T-helper 1 cell (primary cell): ENCODE results near the gene CRYBG2.
A peak's percentile ranks its signal among the peaks of the same experiment; 100 is the strongest.
"Not testable (repeated sequence)": the region's sequence is repeated elsewhere in the genome, so short reads cannot be mapped to it uniquely, and the experiment has no call there.

Experiments used
- DNase-seq, 5 donors: peaks; one replicate each; pipeline ENCODE4 v3.0.0-alpha.2; 2012 to 2020
- total RNA-seq, 4 donors: gene quantifications; one replicate each; lab custom pipeline; 2026; lab: John Stamatoyannopoulos, UW

Gene CRYBG2, protein sequence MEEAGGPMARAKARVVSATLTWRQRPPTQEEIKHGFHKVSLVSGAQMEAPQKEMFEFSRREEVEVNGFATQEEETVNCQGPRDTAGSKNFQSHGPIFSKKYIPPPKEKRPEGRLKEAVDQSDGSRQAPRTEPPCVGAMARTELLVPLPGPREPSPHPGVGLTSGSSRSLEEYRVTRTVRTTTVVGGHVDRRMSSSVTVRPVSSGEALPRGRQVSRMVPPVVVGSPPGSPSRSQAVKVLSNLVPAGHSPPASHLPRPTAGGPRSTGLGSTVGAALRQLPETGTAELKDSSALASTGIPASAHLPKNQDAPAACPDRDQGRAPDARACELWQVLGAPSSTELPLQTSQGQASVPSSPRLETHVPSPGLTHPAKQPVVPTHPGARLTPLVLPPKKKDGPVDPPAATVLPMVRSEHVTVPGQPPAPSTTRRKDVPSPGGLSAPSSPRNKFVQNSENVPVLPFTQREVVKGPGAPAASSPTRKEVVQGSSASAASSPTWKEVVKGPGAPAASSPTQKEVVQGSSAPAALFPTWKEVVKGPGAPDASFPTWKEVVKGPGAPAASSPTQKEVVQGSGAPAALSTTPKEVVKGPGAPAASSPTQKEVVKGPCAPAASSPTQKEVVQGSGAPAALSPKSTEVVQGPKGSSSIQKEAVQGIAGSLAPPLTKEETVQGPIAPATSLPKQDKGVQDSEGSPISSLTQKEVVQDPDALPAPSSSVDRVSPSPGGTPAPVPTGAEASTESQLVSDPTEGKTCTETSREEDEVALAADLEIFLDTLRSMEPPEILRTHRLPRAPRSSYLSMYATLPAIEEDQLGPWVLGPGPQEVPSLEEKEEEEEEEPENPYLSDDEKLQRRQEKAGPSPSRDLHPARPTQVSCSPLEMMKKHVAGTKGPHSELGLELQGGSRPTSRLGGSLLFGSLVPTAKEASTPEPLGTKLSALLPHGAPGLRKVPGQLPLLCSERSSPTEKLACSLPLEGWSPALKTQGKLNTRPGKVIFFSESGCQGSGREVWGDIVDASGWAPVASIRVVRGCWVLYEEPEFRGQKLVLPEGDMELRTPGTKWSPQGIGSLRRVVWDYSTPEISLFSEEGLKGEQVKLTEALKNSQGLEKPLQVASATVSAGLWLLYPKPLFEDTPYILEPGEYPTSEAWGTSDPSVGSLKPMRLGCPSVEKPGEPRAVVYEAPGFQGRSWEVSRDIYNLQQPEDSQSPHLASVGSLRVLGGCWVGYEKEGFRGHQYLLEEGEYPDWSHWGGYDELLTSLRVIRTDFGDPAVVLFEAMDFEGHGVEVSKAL (N-terminal part only)
- total RNA-seq = 3.2 to 8.3 (median 5.9) reads per million in 4 donors

DNA sequence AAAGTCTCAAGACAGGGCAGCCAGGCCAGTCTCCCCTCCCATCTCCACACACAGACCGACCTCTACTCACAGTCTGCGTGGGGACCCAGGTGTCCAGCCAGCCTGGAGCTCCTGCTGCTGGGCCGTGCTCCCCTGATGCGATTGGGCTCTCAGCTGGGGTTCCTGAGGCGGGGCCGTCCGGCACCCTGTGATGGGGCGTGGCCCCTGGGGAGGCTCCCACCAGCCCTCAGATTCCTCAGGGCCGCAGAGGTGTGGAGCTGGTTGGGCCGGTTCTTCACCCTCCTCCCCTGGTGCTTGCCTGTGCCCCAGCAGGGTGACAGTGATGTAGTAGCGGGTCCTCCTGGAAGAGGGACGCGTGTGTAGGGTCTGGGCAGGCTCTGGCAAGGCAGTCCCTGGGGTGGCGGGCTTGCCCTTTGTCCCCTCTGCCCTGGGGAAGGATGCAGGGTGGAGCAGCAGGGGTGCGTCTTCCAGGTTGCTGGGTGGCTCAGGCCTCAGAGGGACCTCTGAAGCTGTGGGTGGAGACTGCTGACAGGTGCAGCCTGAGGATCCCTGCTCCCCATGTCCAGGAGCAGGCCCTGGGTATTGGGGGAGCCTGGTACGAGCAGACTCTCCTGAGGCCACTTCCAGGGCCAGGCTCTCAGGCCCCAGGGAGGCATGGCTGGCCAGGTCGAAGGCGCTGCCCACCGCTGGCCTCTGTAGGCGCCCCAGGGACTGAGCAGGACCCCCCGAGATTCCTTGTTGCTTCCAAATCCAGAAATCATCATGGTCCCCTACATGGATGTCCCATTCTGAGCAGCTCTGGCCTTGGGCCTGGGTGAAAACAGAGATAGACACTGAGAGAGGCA, at the start of gene CRYBG2:
Gene CRYBG2 (minus strand): TSS at position 155 of the 845 bp plus-strand sequence. CDS start 7,473 bp downstream, outside the sequence.
- no peak for DNase-seq

DNA sequence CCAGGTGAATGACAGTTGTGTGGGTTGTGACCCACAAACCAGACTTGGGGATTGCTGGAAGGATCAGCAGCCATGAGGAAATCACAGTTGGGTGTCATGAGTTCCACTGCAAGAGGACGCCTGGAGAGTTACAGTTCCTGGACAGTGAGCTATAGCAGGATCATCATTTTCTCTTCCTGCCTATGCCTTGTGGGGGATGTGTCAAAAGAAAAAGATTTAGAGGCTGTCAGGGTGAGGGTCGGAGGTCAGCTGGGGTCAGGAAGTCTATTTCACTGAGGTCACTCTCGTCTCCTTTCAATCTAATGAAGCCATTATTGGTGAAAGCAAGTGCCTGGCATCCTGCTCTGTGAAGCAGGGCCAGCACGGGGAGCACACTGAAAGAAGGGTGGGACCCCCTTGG, 49.7 kb upstream of the CRYBG2 start:
- no peak for DNase-seq

- no peak for DNase-seq
Observed at GRCh38 chr1:26401891-26402290, 48.0 kb upstream of the CRYBG2 start.

DNA sequence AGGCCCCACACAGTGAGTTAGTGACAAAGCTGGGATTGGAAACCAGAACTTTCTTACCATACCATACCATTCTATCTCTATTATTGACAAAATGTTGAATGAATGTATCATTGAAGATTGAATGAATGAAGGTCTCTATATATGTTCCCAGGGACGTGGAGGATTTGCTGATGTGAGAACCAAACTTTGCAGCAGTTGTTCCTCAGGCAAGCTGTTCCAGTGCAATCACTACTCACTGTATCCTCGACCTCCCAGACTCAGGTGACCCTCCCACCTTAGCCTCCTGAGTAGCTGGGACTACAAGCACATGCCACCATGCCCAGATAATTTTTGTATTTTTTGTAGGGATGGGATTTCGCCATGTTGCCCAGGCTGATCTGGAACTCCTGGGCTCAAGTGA, 45.1 kb upstream of the CRYBG2 start:
- DNase-seq = no peak

GRCh38 chr1:26395754-26396153, 41.8 kb upstream of the CRYBG2 start:
- no peak for DNase-seq

GRCh38 chr1:26391450-26391849, 37.5 kb upstream of the CRYBG2 start:
- peak in 4 of 5 donors; percentile 28 to 61 (median 40) for DNase-seq

GRCh38 chr1:26389604-26390247, 35.8 kb upstream of the CRYBG2 start:
- no peak for DNase-seq

DNA sequence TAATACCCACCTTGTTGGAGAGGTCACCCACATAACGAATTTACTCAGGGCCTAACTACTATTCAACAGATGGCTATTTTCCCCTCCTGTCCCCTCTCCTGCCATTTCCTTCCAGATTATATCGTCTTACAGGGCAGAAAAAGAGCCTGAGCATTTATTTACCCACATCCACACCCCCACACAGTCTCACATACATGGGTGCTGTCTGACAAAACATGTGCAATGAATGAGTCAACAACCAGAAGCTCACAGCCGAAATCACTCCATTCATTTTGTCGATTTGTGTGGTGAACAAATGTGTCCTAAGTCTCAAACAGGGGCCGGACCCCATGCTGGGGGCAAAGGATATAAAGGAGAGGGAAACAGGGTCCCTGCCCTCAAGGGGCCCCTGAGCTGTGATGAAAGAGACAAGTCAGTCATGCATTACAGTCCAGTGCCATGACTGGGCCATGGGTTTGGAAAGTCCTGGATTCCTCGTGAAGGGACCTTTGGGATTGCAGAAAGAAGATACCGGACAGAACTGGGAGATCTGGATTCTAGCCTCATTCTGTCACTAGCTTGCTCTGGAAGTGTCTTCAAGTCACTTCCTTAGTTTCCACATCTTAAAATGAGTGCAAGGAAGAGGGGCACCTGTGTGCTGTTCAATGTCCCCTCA, 35.0 kb upstream of the CRYBG2 start:
- DNase-seq = no peak

DNA sequence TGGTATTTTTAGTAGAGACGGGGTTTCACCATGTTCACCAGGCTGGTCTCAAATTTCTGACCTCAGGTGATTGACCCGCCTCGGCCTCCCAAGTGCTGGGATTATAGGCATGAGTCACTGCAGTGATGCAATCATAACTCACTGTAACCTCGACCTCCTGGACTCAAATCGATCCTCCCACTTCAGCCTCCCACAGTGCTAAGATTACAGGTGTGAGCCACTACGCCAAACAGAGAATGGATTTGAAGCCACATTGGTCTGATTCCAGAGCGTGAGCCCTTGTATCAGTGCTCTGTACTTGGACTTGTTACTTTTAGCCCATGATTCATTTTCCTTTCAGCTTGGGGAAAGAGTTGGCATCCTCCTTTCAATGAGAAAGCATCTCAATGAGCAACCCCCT, 33.5 kb upstream of the CRYBG2 start:
- DNase-seq = no peak

- DNase-seq = not testable (repeated sequence)
Observed at GRCh38 chr1:26385063-26385462, 31.1 kb upstream of the CRYBG2 start.

- DNase-seq = no peak
Observed at GRCh38 chr1:26384076-26384475, 30.1 kb upstream of the CRYBG2 start.

DNA sequence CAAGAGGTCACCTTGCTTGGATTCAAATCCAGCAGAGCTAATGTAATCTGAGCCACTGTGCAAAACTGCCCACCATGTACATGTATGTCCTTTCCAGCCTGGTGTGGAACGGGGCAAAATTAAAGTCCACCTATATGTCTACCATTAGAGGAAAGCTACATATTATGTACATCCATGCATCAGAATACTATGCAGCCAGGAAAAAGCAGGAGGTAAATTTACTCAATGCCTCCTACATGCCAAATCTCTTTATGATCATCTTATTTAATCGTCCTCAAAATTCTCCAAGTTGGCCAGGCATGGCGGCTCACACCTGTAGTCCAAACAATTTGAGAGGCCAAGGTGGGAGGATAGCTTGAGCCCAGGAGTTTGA, 24.9 kb upstream of the CRYBG2 start:
- DNase-seq = no peak

- peak; percentile 60 to 94 (median 72) for DNase-seq
Observed at GRCh38 chr1:26378088-26378878, 24.4 kb upstream of the CRYBG2 start.

DNA sequence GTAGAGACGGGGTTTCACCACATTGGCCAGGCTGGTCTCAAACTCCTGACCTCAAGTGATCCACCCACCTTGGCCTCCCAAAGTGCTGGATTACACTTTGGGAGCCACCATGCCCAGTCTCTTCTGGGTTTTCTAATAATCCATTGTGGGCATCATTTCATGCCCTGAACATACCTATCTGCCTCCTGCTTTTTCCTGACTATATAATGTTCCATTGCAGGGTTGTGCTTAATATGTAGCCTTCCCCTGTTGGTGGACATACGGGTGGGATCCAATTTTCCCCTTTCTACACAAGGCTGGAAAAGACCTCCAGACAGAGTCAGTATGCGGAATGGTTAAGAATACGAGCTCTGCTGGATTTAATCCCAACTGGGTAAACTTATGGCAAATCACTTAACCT, 22.1 kb upstream of the CRYBG2 start:
- no peak for DNase-seq

DNA sequence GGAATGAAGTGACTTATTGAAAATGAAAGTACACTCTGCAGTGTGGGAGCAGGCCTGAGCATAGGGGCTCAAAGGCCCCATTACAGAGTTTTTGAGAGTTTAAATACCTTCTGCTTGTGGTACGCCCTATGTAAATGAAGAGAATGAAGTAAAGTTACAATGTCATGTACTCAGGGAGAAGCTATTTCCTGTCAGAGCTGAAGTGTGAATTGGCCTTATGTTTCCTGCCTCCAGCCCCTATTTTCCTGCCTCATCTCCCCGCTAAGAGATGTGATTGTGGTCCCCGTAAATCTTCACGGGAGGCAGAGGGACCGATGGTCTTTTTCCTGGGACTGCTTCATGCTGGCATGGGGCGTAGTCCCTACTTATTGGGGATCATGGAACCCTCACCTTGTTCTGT, 21.2 kb upstream of the CRYBG2 start:
- DNase-seq = peak in 1 of 5 donors; percentile 52

DNA sequence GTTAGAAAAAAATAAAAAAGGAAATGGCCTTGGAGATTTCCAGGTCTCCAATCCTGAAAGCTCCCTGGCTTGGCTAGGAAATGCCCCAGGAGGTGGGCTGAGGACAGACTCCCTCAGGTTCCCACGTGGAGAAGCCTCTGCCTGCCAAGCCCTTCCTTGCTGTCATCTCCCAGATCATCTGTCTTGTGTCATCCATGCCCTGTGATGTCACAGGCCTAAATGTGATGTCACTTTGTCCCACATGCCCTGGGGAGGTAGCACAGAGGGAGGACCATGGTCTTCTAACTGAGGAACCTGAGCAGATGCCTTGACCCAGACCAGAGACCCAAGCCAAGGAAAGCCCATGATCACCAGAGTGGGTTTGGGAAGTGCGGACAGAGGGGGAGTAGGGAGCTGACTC, 20.4 kb upstream of the CRYBG2 start:
- DNase-seq = not testable (repeated sequence)

- DNase-seq = no peak
Observed at GRCh38 chr1:26373789-26374188, 19.9 kb upstream of the CRYBG2 start.

- DNase-seq = peak in 3 of 5 donors; percentile 28 to 60 (median 39)
Observed at GRCh38 chr1:26373281-26373680, 19.4 kb upstream of the CRYBG2 start.

GRCh38 chr1:26372611-26373010, 18.7 kb upstream of the CRYBG2 start, which contains the start of gene ZNF683:
Gene ZNF683, minus strand, starts transcription at chr1:26372750. Its CDS starts 4,179 bp downstream, at chr1:26368571.
- not testable (repeated sequence) for DNase-seq

DNA sequence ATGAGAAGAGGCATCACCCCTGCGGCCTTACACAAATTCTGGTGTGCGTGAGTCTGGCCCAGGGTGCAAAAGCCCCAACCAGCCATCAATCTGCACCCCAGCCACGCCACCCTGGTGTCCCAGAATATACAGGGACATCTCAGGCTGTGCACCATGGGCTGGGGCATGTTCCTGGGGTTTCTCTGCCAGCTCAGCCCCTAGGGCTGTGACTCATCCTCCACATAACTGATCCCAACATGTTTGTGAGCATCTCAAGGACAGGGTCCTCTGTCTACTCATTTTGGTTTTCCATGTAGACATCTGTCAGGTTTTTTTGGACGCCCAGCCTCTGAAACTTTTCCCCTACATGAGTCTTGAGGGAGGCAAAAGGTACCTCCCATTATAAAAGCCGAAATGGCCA, 18.1 kb upstream of the CRYBG2 start:
- no peak for DNase-seq
